HG02884 (cell line): ENCODE data around the gene FOXRED1.
A peak's percentile ranks its signal among the peaks of the same experiment; 100 is the strongest.
"Not testable (repeated sequence)": the region's sequence is repeated elsewhere in the genome, so short reads cannot be mapped to it uniquely, and the experiment has no call there.

Source experiments
- ATAC-seq: cut with Tn5 transposase; IDR thresholded peaks from one replicate; pipeline ENCODE4 v1.9.1; 2021; ENCODE audit warnings: mild to moderate bottlenecking, moderate library complexity; ENCODE audit not compliant: unreplicated experiment

FOXRED1 gene

DNA sequence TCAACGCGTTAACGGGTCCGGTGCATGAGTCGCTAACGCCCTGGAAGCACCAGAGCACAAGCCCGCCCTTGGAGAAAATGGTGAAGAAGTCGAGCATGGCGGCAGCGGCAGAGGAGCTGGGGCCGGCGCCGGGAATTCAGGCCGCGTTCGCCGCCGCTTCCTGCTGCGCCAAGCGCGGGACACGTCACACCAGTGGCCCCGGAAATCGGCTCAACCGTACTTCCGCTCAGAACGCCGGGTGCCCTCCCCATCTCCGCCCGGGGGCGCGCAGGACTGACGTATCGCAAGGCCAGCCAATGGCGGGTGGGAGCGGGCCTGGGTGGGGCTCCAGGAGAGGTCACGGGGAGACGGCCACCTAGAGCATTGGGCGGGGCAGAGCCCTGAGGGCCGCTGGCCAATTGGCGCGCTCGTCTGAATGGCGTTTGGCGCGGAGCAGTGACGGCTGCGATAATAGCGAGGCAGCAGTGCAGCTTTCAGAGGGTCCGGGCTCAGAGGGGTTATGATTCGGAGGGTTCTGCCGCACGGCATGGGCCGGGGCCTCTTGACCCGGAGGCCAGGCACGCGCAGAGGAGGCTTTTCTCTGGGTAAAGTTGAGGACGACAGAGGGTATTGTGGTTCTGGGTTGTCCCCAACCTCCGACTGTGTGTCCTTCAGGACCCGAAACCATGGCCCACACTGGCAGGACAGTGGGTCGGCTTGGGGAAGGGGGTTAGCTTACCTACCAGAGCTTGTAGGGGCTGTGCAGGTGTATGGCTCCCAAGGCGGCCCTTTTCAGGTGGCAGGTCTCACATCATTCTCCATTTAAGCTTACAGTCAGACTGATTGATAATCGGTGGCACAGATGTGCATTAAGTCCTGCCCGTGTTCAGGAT is at the start of gene FOXRED1, which contains the start of gene SRPRA:
Gene FOXRED1 (plus strand): TSS at position 447 of the 872 bp plus-strand sequence. CDS start 53 bp downstream, at position 500.
Gene SRPRA (minus strand): TSS at position 188 of the 872 bp plus-strand sequence. CDS start 91 bp downstream, at position 97.
- peak; percentile 98 for ATAC-seq

DNA sequence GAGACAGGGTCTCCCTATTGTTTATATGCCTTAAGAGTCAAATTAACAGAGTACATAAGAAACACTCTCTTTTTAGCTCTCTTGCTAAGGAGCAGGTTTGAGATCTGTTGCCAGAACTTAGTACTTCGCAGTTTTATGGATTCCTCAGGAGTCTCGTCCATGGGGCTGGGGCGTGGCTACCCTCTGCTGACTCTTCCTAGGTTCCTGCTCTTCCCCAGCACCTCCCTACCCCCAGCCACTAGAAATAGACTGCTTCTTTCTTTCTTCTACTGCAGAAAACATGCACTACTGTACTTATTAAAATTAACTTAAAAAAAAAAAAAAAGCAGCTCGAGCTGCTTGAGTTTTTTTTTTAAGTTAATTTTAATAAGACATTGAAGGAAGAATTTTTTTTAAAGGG is 49.4 kb upstream of the FOXRED1 start:
- no peak for ATAC-seq

DNA sequence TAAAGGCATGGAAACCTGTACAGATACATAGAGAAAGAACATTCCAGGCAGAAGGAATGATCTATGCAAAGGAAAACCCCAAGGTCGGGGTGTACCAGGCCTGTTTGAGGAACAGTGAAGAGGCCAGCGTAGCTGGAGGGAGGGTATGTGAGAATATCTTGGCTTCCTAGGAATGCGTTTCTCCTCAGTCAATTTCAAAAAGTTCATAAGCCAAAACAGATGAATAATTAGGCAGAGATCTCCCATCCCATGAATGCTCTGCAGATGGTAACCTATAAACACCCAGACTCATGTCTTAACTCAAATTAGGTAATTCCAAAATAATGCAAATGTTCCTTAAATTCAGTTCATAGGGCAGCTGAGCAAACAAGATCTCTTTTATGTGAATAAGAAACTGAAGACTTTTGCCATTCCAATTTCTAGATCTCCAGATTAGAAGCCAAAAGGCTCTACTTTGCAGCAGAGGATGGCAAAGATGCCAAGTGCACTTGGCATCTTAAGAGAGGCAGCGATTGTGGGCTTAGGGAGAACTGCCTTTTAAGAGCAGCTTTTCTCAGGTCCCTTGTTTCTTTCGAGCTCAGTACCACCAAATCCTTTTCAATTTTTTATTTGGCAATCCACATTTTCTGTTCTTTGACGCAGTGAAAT is 44.2 kb upstream of the FOXRED1 start:
- ATAC-seq = no peak

DNA sequence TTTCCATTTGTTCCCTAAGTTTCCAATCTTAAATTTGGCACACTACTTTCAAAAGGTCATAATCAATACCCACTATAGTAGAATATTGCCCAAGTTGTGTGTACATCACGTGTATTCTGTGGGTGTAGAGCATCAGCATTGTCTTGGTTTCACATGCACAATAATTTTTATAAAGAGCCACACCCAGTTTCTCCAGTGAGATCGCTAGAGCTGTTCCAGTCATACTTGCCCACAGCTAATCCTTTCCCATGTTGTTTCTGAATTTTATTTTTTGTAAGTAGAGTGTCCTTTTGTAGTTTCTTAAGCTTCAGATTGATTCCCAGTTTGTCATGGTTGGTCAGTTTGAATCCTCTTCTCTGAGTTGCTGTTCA is 43.7 kb upstream of the FOXRED1 start:
- ATAC-seq = no peak

DNA sequence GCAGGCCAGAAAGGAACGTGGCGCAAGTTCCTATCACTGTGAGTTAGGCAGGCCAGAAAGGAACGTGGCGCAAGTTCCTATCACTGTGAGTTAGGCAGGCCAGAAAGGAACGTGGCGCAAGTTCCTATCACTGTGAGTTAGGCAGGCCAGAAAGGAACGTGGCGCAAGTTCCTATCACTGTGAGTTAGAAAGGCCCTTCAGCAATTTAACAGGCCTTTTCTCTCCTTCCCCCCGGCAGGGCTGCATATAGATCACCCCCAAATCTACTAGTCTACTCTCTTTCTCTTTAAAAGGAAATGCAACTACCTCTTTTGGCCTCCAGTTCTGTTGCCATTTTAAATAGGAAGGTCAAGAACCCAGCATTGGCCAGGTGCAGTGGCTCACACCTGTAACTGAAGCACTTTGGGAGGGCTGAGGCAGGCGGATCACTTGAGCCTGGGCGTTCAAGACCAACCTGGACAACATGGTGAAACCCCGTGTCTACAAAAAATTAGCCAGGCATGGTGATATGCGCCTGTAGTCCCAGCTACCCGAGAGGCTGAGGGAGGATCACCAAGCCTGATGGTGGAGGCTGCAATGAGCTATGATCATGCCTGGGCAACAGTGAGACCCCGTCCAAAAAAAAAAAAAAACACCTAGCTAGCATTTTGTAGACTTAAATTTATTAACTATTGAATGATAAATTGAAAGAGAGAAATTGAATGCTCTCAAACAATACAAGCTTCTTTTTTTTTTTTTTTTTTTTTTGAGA is 42.4 kb upstream of the FOXRED1 start:
- no peak for ATAC-seq

DNA sequence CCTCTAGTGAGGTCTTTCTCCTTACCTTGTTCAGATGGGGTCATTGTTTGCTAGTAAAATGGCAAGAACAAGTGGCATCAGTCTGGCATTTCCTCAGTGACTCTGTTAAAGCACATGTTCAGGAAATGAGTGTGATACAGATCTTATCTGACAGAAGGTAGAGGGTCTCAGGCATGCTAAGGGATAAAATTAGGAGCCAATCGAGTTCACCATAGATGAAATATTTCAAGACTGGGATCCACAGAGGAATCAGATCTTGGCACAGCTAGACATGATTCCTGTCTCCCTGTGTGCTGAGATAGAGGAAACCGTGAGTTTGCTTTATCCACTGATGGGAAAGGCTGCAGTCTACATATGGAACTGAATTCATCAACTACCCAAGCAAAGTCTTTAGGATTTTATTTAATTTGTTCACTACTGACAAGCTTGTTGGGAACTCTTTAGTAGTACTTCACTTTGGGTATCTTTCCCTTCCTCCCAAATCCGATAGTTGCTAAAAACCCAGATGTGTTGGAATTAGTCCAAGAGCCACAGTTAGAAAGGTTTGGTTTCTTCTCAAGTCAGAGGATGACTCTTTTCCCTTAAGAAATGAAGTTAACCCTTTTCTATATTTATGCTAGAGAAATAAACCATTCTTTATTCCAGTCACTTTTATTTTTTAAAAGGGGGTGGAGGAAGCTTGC is 39.0 kb upstream of the FOXRED1 start:
- ATAC-seq = no peak

DNA sequence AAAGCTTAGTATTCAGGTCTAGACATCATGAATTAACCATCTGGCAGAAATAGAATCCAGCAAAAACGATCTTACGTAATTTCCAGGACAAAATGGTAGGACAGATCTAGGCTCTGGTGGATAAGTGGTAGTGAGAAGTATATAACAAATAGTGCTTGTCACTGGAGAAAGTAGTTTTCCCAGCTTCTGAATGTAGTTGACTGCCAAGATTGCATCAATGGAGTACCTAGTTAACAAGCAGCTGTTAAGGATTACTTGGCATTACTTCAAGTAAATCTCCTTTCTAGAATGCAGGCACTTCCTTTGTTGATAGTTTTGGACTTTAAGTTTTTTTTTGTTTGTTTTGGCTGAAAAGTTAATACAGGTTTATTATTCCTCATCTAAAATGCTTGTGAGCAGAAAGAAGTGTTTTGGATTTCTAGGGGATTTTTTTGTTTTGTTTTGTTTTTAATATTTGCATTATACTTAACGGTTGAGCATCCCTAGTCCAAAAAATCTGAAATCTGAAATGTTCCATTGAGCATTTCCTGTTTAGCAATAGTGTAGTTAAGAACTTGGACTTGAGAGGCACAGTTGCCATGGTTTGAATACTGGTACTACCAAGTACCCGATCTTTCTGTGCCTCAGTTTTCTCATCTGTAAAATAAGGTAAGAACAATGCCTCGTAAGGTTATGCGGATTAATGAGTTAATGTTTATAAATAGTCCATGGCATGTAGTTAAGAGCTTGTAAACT is 37.1 kb upstream of the FOXRED1 start:
- no peak for ATAC-seq

DNA sequence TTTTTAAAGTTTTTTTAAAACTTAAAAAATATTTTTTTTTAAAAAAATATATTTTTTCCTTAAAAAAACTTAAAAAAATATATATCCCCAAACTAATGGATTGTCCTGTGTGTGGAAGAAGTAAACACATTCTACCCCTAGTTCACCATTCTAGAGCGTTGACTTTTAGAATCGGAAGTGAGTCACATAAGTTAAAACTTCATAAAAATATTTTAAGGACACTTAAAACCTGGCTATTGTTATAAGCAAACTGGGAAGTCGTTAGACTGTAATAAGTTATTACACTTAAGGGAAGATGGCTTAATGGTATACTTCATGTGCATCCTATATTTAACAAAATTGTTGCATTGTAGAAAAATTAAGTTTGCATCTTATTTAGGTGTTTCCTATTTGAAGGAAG is 36.3 kb upstream of the FOXRED1 start:
- ATAC-seq = no peak

DNA sequence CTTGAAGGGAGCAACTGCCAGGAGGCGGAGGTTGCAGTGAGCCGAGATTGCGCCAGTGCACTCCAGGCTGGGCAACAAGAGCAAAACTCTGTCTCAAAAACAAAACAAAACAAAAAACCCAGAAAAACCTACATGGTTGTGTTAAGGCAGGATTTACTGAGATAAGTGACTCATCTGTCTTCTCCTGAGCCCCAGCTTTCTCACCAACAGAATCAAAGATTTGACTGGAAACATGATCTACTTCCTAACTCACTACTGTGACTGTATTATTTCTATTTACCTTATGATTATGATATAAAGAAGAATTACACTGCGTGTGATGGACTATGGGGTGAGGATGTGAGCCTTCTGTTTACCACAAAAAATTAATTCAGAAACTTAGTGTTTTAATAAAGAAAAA is 35.6 kb upstream of the FOXRED1 start:
- ATAC-seq = no peak

DNA sequence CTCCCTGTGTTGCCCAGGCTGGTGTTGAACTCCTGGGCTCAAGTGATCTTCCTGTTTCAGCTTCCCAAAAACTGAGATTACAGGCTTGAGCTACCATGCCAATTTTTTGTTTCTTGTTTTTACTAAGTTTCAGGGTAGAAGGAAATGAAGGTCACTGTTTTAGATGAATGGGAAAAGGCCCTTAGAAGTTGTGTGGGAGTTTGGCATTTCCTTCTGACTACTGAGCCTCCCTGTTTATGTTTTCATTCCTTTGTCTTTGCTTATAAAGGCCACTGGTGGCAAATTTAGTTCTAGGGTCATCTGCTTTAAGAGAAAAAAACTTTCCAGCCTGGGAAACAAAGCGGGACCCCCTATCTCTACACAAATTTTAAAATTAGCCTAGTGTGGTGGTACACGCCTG is 22.3 kb upstream of the FOXRED1 start:
- no peak for ATAC-seq

DNA sequence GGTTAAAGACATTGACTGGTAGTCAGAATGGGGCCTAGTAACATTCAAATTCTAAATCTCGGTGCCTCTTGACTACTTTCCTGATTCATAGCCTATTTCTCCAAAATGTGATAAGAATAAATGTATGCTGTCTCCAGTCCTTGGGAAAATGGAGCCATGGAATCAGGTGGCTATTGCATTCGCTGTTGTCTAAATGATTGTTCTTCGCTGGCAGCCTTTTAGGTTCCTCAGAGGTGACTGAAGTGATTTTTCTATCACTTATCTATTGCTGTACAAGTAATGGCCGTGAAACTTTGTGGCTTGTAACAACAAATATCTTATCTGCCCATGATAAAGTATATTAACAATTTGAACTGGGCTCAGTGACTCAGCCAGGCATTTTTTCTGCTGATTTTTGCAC is 15.7 kb upstream of the FOXRED1 start:
- ATAC-seq = no peak

DNA sequence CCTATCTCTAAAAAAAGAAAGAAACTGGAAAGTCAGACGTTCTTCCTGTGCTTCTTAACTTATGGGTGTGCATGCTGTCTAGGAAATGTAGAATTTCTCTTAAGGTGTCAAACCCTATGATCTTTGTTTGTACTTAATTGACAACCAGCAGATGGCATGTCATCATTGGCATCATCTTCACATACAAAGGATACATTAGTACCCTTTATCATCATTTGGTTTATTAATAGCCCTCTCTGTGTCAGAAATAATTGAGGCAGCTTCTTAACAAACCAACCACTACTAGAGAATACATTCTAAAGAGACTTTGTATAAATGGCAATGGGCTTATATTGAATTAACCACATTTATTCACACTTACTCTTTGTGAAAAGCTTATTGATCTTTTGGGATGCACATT is 14.1 kb upstream of the FOXRED1 start:
- no peak for ATAC-seq

DNA sequence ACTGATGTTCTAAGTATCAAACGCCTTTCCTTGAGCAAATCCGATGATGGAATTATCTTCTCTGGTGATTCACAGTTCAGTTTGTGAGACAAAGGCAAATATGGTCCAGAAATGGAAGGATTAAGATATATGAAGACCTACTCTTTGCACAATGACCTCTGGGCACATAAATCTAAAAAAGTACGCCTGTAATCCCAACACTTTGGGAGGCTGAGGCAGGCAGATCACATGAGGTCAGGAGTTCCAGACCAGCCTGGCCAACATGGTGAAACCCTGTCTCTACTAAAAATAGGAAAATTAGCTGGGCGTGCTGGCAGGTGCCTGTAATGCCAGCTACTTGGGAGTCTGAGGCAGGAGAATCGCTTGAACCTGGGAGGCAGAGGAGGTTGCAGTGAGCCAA is 13.4 kb upstream of the FOXRED1 start:
- not testable (repeated sequence) for ATAC-seq

DNA sequence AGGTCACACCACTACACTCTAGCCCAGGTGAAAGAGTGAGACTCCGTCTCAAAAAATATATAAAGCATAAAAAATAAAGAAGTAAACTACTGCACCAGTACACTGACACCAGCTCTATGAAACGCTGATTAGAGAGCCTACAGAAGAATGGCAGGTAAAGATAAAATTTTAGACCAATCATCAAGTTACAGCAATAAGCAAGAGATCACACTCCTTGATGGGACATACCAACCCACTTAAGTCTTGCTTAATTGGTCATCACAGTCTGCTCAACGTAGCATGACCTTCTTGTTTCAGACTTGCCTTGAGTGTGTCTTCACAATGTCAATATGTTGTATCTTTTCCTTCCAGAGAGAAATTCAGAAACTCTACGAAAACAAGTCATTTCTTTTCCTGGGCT is 12.7 kb upstream of the FOXRED1 start:
- no peak for ATAC-seq

DNA sequence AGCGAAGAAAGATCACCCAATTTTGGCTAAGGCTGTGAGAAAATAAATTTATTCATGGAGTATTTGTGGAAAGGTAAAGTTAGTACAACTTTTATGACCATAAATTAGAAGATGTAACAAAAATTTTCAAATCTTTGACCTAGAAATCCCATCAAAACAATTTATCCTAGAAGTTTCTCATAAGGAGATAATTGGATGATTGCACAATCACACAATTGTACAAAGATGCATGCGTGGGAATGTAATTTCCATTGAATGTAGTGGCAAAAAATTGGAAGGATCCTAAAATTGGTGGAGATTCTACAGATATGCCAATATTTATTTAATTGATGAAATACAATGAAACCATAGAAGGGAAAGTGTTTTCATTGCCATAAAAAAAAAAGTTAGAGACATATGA is 11.8 kb upstream of the FOXRED1 start:
- no peak for ATAC-seq

DNA sequence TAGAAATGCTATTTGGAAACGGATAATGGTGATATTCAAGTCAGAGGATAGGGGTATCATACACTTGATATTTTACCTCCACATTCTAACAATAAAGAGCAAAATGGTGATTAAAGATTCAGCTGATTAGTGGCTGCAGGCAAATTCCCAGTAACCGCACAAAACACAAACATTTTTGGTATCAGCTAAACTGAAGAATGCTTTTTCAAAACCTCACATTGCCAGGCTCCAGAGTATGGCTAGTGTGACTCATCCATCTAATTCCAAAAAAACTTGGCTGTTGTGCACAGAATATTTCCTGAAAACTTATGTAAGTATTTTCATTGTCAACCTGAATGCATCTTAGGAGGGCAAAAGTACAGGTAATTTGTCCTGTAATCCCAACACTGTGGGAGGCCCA is 11.2 kb upstream of the FOXRED1 start:
- no peak for ATAC-seq

DNA sequence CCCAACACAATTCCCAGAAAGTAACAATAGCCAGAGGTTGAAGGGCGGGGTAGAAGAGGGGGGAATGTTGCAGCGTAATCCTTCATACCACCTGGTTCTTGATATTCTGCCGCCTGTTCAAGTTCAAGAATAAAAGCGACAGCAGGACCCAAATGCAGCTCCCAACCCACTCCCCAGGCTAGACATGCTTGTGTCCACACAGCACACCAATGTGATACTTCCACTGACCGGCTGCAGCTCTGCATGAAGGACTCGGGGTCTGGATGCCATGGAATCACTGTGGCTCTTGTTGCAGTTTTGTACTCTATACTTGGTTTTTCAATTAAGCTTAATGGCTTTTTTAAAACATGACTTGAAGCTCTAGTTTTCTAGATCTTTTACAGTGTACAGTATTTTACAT is 6.7 kb upstream of the FOXRED1 start:
- no peak for ATAC-seq

DNA sequence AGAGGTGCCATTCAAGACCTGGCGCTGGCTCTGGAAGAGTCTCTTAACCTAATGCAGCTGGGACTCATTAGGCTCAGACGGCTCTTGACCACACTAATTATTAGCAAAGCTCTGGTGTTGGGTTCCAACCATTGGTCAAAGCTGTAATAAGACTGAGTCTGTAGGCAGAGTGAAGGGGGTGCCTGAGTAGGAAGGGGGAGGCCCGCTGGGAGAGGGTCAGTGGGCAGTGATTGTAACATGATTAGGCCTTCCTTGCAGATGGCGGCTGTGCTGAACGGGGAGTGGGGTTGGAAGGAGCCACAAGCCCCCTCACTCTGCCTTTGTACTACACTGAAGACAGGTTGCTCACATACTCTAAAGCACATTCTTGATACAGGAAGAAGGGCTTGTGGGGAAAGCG is 5.5 kb upstream of the FOXRED1 start:
- ATAC-seq = no peak

DNA sequence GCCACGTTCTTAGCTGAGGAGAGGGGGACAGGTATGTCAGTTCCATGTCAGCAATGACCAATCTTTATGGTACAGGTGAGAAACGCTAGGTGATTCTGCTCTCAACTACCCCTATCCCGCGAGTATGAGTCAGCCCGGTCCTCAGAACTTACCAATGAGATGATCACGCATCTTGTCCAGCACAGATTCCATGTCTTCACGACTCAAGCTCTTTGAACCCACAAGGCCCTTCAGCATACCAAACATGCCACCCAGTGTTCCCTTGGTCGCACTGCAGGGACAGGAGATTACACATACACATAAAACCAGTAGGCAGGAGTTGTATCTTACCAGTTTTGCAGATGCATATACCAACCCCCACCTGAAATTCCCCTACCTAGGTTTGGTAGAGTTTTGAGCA is 3.1 kb upstream of the FOXRED1 start:
- ATAC-seq = no peak

DNA sequence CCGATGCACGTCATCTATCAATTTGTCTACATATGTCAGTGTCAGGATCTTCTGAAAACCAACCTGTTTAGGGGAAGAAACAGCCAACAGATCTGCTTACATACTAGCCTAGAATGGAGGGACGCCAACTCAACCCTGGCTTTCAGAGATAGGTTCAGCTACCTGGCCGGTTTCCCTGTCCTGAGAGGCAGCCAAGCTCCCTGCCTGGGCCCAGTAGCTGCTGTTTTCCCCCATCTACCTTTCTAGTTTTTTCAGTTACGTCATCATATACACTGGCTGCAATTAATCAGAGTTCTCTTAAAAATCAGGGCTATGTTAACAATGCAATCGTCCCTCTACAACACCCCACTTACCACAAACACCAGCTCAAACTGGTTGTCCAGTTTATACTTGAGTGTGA is 1.3 kb upstream of the FOXRED1 start:
- ATAC-seq = no peak

DNA sequence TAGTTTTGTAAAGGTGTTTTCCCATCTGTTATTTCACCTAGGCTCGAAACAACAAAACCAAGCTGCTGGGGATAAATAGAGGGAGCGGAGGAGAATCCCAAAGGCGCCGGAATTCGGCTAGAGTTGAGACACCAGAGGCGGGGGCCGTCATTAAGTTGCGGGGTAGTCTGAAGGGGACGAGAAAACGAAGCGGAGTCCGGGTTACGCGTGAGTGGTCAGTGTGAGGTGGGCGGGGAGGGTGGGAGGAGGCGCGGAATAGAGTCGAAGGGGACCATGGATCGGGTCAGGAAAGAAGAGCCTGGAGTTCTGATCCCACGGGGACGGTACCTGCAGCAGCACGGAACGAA is 620 bp upstream of the FOXRED1 start:
- ATAC-seq = peak; percentile 1
